ENCODE data around the gene CARD19. TPM values are rescaled to one million over a fixed set of nuclear protein-coding genes. Genes with fewer than 3 reads are reported as not detected.
"Not testable (repeated sequence)": the region's sequence is repeated elsewhere in the genome, so short reads cannot be mapped to it uniquely, and the experiment has no call there.

CARD19 gene
- total RNA-seq, 1 donor from 2014 or later = 22.6 TPM

GRCh38 chr9:93100276-93100636 lies 4.2 kb downstream of the CARD19 start:
- DNase-seq (ENCODE audit: low spot score in 2 of 2, unreplicated experiment in 2 of 2) = no peak
- peaks cover 19% of the 10 kb centered on the region for H3K36me3 Mint-ChIP-seq

GRCh38 chr9:93101086-93101485 lies 5.1 kb downstream of the CARD19 start:
- peaks cover 18% of the 10 kb centered on the region for H3K4me1 Mint-ChIP-seq
- H3K4me3 Mint-ChIP-seq; H3K27me3 Mint-ChIP-seq (ENCODE audit: low read depth); H3K27ac Mint-ChIP-seq; DNase-seq (ENCODE audit: low spot score in 2 of 2, unreplicated experiment in 2 of 2): not testable (repeated sequence)
- peaks cover 35% of the 10 kb centered on the region for H3K9me3 Mint-ChIP-seq
- peaks cover 21% of the 10 kb centered on the region for H3K36me3 Mint-ChIP-seq

More at GRCh38 chr9:93100276-93100636, 4.2 kb downstream of the CARD19 start:
- Mint-ChIP-seq H3K9me3 (peaks cover 29% of the 10 kb centered on the region), H3K4me1 (peaks cover 18% of the 10 kb centered on the region), H3K27ac (no peak overlapping the region), H3K4me3 (no peak overlapping the region), H3K27me3 (ENCODE audit: low read depth) (no peaks in the 10 kb centered on the region)
- TF ChIP-seq CTCF (IDR thresholded peaks at IDR 0.05; ENCODE audit: unreplicated experiment) = no peak

GRCh38 chr9:93105620-93106019 lies 9.6 kb downstream of the CARD19 start:
- no peak overlapping the region for H3K27ac Mint-ChIP-seq
- no peak for TF ChIP-seq CTCF (IDR thresholded peaks at IDR 0.05; ENCODE audit: unreplicated experiment)
- no peaks in the 10 kb centered on the region for H3K4me1 Mint-ChIP-seq
- no peak overlapping the region for H3K4me3 Mint-ChIP-seq
- peaks cover 33% of the 10 kb centered on the region for H3K9me3 Mint-ChIP-seq
- H3K27me3 Mint-ChIP-seq (ENCODE audit: low read depth) = no peaks in the 10 kb centered on the region
- peaks cover 22% of the 10 kb centered on the region for H3K36me3 Mint-ChIP-seq
- DNase-seq (ENCODE audit: low spot score in 2 of 2, unreplicated experiment in 2 of 2) = no peak

GRCh38 chr9:93107151-93107824 lies 11.3 kb downstream of the CARD19 start:
- no peak for DNase-seq (ENCODE audit: low spot score in 2 of 2, unreplicated experiment in 2 of 2)
- TF ChIP-seq CTCF (IDR thresholded peaks at IDR 0.05; ENCODE audit: unreplicated experiment) = no peak
- no peak overlapping the region for H3K4me3 Mint-ChIP-seq
- peaks cover 21% of the 10 kb centered on the region for H3K36me3 Mint-ChIP-seq
- no peaks in the 10 kb centered on the region for H3K27me3 Mint-ChIP-seq (ENCODE audit: low read depth)
- H3K4me1 Mint-ChIP-seq = no peaks in the 10 kb centered on the region
- H3K27ac Mint-ChIP-seq = no peak overlapping the region
- H3K9me3 Mint-ChIP-seq = peaks cover 29% of the 10 kb centered on the region

GRCh38 chr9:93107825-93108161 lies 11.8 kb downstream of the CARD19 start:
- Mint-ChIP-seq H3K27me3 (ENCODE audit: low read depth) (no peaks in the 10 kb centered on the region), H3K9me3 (peaks cover 26% of the 10 kb centered on the region), H3K4me1 (no peaks in the 10 kb centered on the region), H3K36me3 (peaks cover 19% of the 10 kb centered on the region), H3K27ac (no peak overlapping the region), H3K4me3 (no peak overlapping the region)
- no peak for TF ChIP-seq CTCF (IDR thresholded peaks at IDR 0.05; ENCODE audit: unreplicated experiment)
- DNase-seq (ENCODE audit: low spot score in 2 of 2, unreplicated experiment in 2 of 2) = no peak

GRCh38 chr9:93108291-93109041 lies 12.4 kb downstream of the CARD19 start:
- H3K4me3 Mint-ChIP-seq = no peak overlapping the region
- H3K27me3 Mint-ChIP-seq (ENCODE audit: low read depth) = no peaks in the 10 kb centered on the region
- DNase-seq (ENCODE audit: low spot score in 2 of 2, unreplicated experiment in 2 of 2) = no peak
- peaks cover 16% of the 10 kb centered on the region for H3K36me3 Mint-ChIP-seq
- TF ChIP-seq CTCF (IDR thresholded peaks at IDR 0.05; ENCODE audit: unreplicated experiment) = no peak
- H3K9me3 Mint-ChIP-seq = peaks cover 20% of the 10 kb centered on the region
- no peak overlapping the region for H3K27ac Mint-ChIP-seq
- no peaks in the 10 kb centered on the region for H3K4me1 Mint-ChIP-seq
